Panc1 (cell line): ENCODE results near the gene RGS9BP. TPM values are rescaled to one million over a fixed set of nuclear protein-coding genes. Genes with fewer than 3 reads are reported as not detected.

Source experiments
- ATAC-seq: fragments of 200-7000 bp; cut with Tn5 transposase; 2 replicates; pipeline ENCODE4 v1.9.1; 2020; ENCODE audit warnings: mild to moderate bottlenecking, moderate library complexity
- BruUV-seq: library from RNA; stranded (reverse); fragments of 400-500 nt; replicated peaks from 2 replicates; lab custom pipeline; 2021; lab: Mats Ljungman, UMichigan
- CTCF ChIA-PET: fragments of 300-600 bp; sonication (Branson Sonifier 250); formaldehyde crosslinking; loops from one replicate; lab custom pipeline; 2022; ENCODE audit warnings: antibody characterized with exemption; lab: Charles Lee
- POLR2A ChIA-PET: fragments of 300-600 bp; sonication (Branson Sonifier 250); formaldehyde crosslinking; loops from one replicate; lab custom pipeline; 2022; ENCODE audit warnings: antibody characterized with exemption; lab: Charles Lee
- DNase-seq: peaks from one replicate; pipeline ENCODE4 v3.0.0-alpha.2; 2010; ENCODE audit warnings: low read depth, low spot score
- H3K27ac ChIP-seq: 2 replicates; pipeline ENCODE4 v1.5.1; 2011; ENCODE audit warnings: mild to moderate bottlenecking, low read length, inconsistent platforms
- H3K27me3 ChIP-seq: fragments of 200-500 bp; sonication (Bioruptor generic); 2 replicates; pipeline ENCODE4 v1.6.0; 2014; ENCODE audit warnings: low read length, inconsistent platforms; ENCODE audit not compliant: control insufficient read depth, insufficient read depth
- H3K36me3 ChIP-seq: fragments of 200-500 bp; sonication (Bioruptor generic); 2 replicates; pipeline ENCODE4 v1.5.1; 2014; ENCODE audit warnings: inconsistent platforms, mild to moderate bottlenecking, low read length, moderate library complexity; ENCODE audit not compliant: control insufficient read depth, insufficient read depth
- H3K4me1 ChIP-seq: 2 replicates; pipeline ENCODE4 v1.5.1; 2011; ENCODE audit warnings: inconsistent platforms, mild to moderate bottlenecking, low read length, moderate library complexity; ENCODE audit not compliant: control insufficient read depth, insufficient read depth
- H3K4me3 ChIP-seq, 2 experiments: 2 replicates each; pipeline ENCODE4 v1.5.1; 2011 to 2012; ENCODE audit warnings: low read depth in 2 of 2, low read length in 2 of 2, mild to moderate bottlenecking in 2 of 2, inconsistent platforms in 1 of 2, moderate library complexity in 1 of 2
- H3K9me3 ChIP-seq: fragments of 200-500 bp; sonication (Bioruptor generic); 2 replicates; pipeline ENCODE4 v1.5.1; 2014; ENCODE audit warnings: low read depth, mild to moderate bottlenecking, inconsistent platforms, low read length, moderate library complexity; ENCODE audit not compliant: control insufficient read depth, insufficient read depth
- CTCF ChIP-seq: fragments of 450-650 bp; IDR thresholded peaks from 2 replicates; pipeline ENCODE4 v1.5.1; 2017; ENCODE audit warnings: mild to moderate bottlenecking
- POLR2AphosphoS5 ChIP-seq: IDR thresholded peaks from 2 replicates; pipeline ENCODE4 v1.6.1; 2012; ENCODE audit warnings: mild to moderate bottlenecking, low read depth, low read length, moderate library complexity
- REST ChIP-seq, 2 experiments: IDR thresholded peaks; 2 replicates each; pipeline ENCODE4 v1.6.1; 2011 to 2012; ENCODE audit warnings: low read depth in 2 of 2, control low read depth in 1 of 2, low read length in 1 of 2, mild to moderate bottlenecking in 1 of 2, moderate library complexity in 1 of 2; ENCODE audit not compliant: insufficient read depth in 1 of 2
- SIN3A ChIP-seq: IDR thresholded peaks from 2 replicates; pipeline ENCODE4 v1.6.1; 2012; ENCODE audit warnings: low read depth, mild to moderate bottlenecking, low read length, moderate library complexity, borderline replicate concordance; ENCODE audit not compliant: insufficient read depth
- TCF7L2 ChIP-seq: IDR thresholded peaks from 2 replicates; pipeline ENCODE4 v1.6.1; 2011; ENCODE audit warnings: mild to moderate bottlenecking, low read depth, low read length, inconsistent platforms
- in situ Hi-C: cut with HindIII; loops from 2 replicates; pipeline ENCODE4 v1.10.0; 2016; ENCODE audit warnings: low sequenced_read_pairs, low pct_unique_long_range_greater_than_20kb
- intact Hi-C: fragments of 100-400 bp; cut with micrococcal nuclease; formaldehyde crosslinking; loops from one replicate; pipeline ENCODE4 v1.10.0; 2022; ENCODE audit not compliant: unreplicated experiment
- total RNA-seq: library from RNA; stranded (reverse); gene quantifications from one replicate; pipeline ENCODE4 v1.2.1, GENCODE V29; 2021; ENCODE audit not compliant: unreplicated experiment

Gene RGS9BP
- total RNA-seq, 1 experiment from 2014 or later: 1.3 TPM

GRCh38 chr19:32718286-32718685, 42.6 kb downstream of the RGS9BP start:
- POLR2A ChIA-PET: interaction anchor here (0.6 kb wide), 1 partner anchor 309 kb away, joined by 11 read pairs; no protein-coding TSS in a partner anchor
- Histone ChIP-seq H3K4me1 (no peaks in the 10 kb centered on the region), H3K27ac (no peak overlapping the region), H3K4me3 (no peak overlapping the region), H3K9me3 (no peaks in the 10 kb centered on the region), H3K27me3 (no peaks in the 10 kb centered on the region), H3K36me3 (peaks cover 5% of the 10 kb centered on the region; the same call in 1 of the 2 replicates)
- no TSS peak for BruUV-seq
- TF ChIP-seq POLR2AphosphoS5 (0 out of 2 replicates have a peak, but pooled peaks have one; percentile 40), CTCF (no peak)
- DNase-seq (no peak), ATAC-seq (no peak)
- intact Hi-C loops: no loop called here
- in situ Hi-C loops: no loop called here
- CTCF ChIA-PET: interaction anchor here (0.6 kb wide), 1 partner anchor 73 kb away, joined by 4 read pairs; no protein-coding TSS in a partner anchor

GRCh38 chr19:32719611-32720059, 44.0 kb downstream of the RGS9BP start, which contains the start of gene TDRD12:
Gene TDRD12 (plus strand): TSS chr19:32719767. CDS start chr19:32720073, 306 bp downstream.
- Histone ChIP-seq H3K27me3 (no peaks in the 10 kb centered on the region), H3K9me3 (no peaks in the 10 kb centered on the region), H3K4me3 (no peak within 1 kb of the TSS), H3K27ac (no peak within 1 kb of the TSS), H3K36me3 (no peaks in the 10 kb centered on the region), H3K4me1 (no peaks in the 10 kb centered on the region)
- no TSS peak for BruUV-seq
- ChIA-PET POLR2A (no interaction called here), CTCF (no interaction called here)
- in situ Hi-C loops: no loop called here
- no peak for TF ChIP-seq POLR2AphosphoS5
- TF ChIP-seq CTCF: peak; percentile 41; the same call in 1 of the 2 replicates
- intact Hi-C loops: no loop called here
- ATAC-seq: peak; percentile 55; the same call in 1 of the 2 replicates
- DNase-seq: no peak

- Histone ChIP-seq H3K36me3 (no peaks in the 10 kb centered on the region), H3K4me3 (no peak overlapping the region), H3K4me1 (no peaks in the 10 kb centered on the region), H3K27ac (no peak overlapping the region), H3K9me3 (no peaks in the 10 kb centered on the region), H3K27me3 (no peaks in the 10 kb centered on the region)
- no peak for TF ChIP-seq REST (IDR thresholded peaks at IDR 0.05; ENCODE audit: insufficient read depth in 1 of 2, low read depth in 2 of 2, low read length in 1 of 2)
- no peak for TF ChIP-seq SIN3A
- no peak for TF ChIP-seq TCF7L2
- no peak for TF ChIP-seq CTCF
- no peak for TF ChIP-seq POLR2AphosphoS5
- ATAC-seq (no peak), DNase-seq (no peak)
- in situ Hi-C loops: no loop called here
- ChIA-PET POLR2A (no interaction called here), CTCF (interaction anchor here (0.7 kb wide), 1 partner anchor 245 kb away, joined by 3 read pairs; no protein-coding TSS in a partner anchor)
- BruUV-seq: no TSS peak
- intact Hi-C loops: no loop called here
Observed at GRCh38 chr19:32720216-32720935, 44.7 kb downstream of the RGS9BP start.
